ENCODE results near the gene SRP72. TPM values are rescaled to one million over a fixed set of nuclear protein-coding genes. Genes with fewer than 3 reads are reported as not detected.

SRP72 gene
- total and polyA plus RNA-seq, 4 donors, result 30.7 to 88.1 (median 58.2) TPM

- 2 to 4% methylated on average over 33 of the region's 33 CpGs for WGBS, 2 donors
- intact Hi-C loops (cut with DNase I), result loop anchor here (2.0 to 10.0 kb wide), 2 partner anchors 120 kb away; no protein-coding TSS in a partner anchor
- no peaks in the 10 kb centered on the region for H3K27me3 ChIP-seq (ENCODE audit: control insufficient read depth in 1 of 2, insufficient read depth in 2 of 2, low read length in 1 of 2)
- no peak overlapping the region for H3K4me3 ChIP-seq (ENCODE audit: low read length in 2 of 2)
- no peaks in the 10 kb centered on the region for H3K9me3 ChIP-seq (ENCODE audit: control insufficient read depth, low read length)
- ATAC-seq (ENCODE audit: low FRiP score), result peak; percentile 98
- DNase-seq, result peak; percentile 83 to 96
- no peak overlapping the region for H3K27ac ChIP-seq (ENCODE audit: low read depth in 1 of 2, low read length in 2 of 2)
- H3K36me3 ChIP-seq (ENCODE audit: control insufficient read depth in 1 of 2, insufficient read depth in 2 of 2, low read length in 1 of 2), result no peaks in the 10 kb centered on the region
- H3K4me1 ChIP-seq (ENCODE audit: control insufficient read depth in 1 of 2, insufficient read depth in 2 of 2, low read length in 2 of 2), result no peaks in the 10 kb centered on the region
Measured at GRCh38 chr4:56544573-56545131, 77.2 kb downstream of the SRP72 start.

GRCh38 chr4:56550642-56551041, 83.2 kb downstream of the SRP72 start:
- no peak for ATAC-seq (ENCODE audit: low FRiP score)
- Histone ChIP-seq H3K4me3 (ENCODE audit: low read length in 2 of 2) (no peak overlapping the region), H3K36me3 (ENCODE audit: control insufficient read depth in 1 of 2, insufficient read depth in 2 of 2, low read length in 1 of 2) (no peaks in the 10 kb centered on the region), H3K4me1 (ENCODE audit: control insufficient read depth in 1 of 2, insufficient read depth in 2 of 2, low read length in 2 of 2) (no peaks in the 10 kb centered on the region), H3K27ac (ENCODE audit: low read depth in 1 of 2, low read length in 2 of 2) (no peak overlapping the region), H3K9me3 (ENCODE audit: control insufficient read depth, low read length) (no peaks in the 10 kb centered on the region), H3K27me3 (ENCODE audit: control insufficient read depth in 1 of 2, insufficient read depth in 2 of 2, low read length in 1 of 2) (no peaks in the 10 kb centered on the region)
- no peak for DNase-seq
- intact Hi-C loops (cut with DNase I), result no loop called here
- 61 to 62% methylated on average over 8 of the region's 8 CpGs for WGBS, 2 donors

- no peaks in the 10 kb centered on the region for H3K4me1 ChIP-seq (ENCODE audit: control insufficient read depth in 1 of 2, insufficient read depth in 2 of 2, low read length in 2 of 2)
- DNase-seq (no peak), ATAC-seq (ENCODE audit: low FRiP score) (no peak)
- WGBS, 2 donors, result 72 to 93% methylated on average over 2 of the region's 2 CpGs
- H3K36me3 ChIP-seq (ENCODE audit: control insufficient read depth in 1 of 2, insufficient read depth in 2 of 2, low read length in 1 of 2), result no peaks in the 10 kb centered on the region
- no peaks in the 10 kb centered on the region for H3K9me3 ChIP-seq (ENCODE audit: control insufficient read depth, low read length)
- intact Hi-C loops (cut with DNase I), result no loop called here
- no peaks in the 10 kb centered on the region for H3K27me3 ChIP-seq (ENCODE audit: control insufficient read depth in 1 of 2, insufficient read depth in 2 of 2, low read length in 1 of 2)
- H3K27ac ChIP-seq (ENCODE audit: low read depth in 1 of 2, low read length in 2 of 2), result no peak overlapping the region
- no peak overlapping the region for H3K4me3 ChIP-seq (ENCODE audit: low read length in 2 of 2)
Measured at GRCh38 chr4:56551516-56551915, 84.1 kb downstream of the SRP72 start.

GRCh38 chr4:56552273-56552672, 84.9 kb downstream of the SRP72 start:
- Histone ChIP-seq H3K4me3 (ENCODE audit: low read length in 2 of 2) (no peak overlapping the region), H3K27ac (ENCODE audit: low read depth in 1 of 2, low read length in 2 of 2) (no peak overlapping the region), H3K27me3 (ENCODE audit: control insufficient read depth in 1 of 2, insufficient read depth in 2 of 2, low read length in 1 of 2) (no peaks in the 10 kb centered on the region), H3K4me1 (ENCODE audit: control insufficient read depth in 1 of 2, insufficient read depth in 2 of 2, low read length in 2 of 2) (no peaks in the 10 kb centered on the region), H3K9me3 (ENCODE audit: control insufficient read depth, low read length) (no peaks in the 10 kb centered on the region), H3K36me3 (ENCODE audit: control insufficient read depth in 1 of 2, insufficient read depth in 2 of 2, low read length in 1 of 2) (no peaks in the 10 kb centered on the region)
- intact Hi-C loops (cut with DNase I), result no loop called here
- DNase-seq, result no peak
- ATAC-seq (ENCODE audit: low FRiP score), result no peak

Other genes starting within 250 kb of the SRP72 start
- gene AASDH, start 80.1 kb upstream of the SRP72 start, total RNA-seq, result 10 to 100 TPM in 1 of 2 donors, 1 to 10 TPM in 1; 7.1 to 12.2 TPM
- gene AASDH, start 80.1 kb upstream of the SRP72 start, polyA plus RNA-seq, result 1 to 10 TPM; 3.6 to 6.1 TPM
- 1 to 10 TPM; 4.4 to 4.8 TPM for gene PPAT, start 32.0 kb upstream of the SRP72 start, total RNA-seq
- 1 to 10 TPM in 1 of 2 donors, under 1 TPM in 1; 0.50 to 1.6 TPM for gene PPAT, start 32.0 kb upstream of the SRP72 start, polyA plus RNA-seq
- gene PAICS, start 31.4 kb upstream of the SRP72 start, total RNA-seq, result 10 to 100 TPM; 24.7 to 28.6 TPM
- 10 to 100 TPM in 1 of 2 donors, 1 to 10 TPM in 1; 7.6 to 11.7 TPM for gene PAICS, start 31.4 kb upstream of the SRP72 start, polyA plus RNA-seq
- under 1 TPM; 0.49 to 0.51 TPM for gene ARL9, start 38.2 kb downstream of the SRP72 start, total RNA-seq
- gene ARL9, start 38.2 kb downstream of the SRP72 start, polyA plus RNA-seq, result under 1 TPM in 1 of 2 donors, not detected in 1; 0.15 TPM
- gene HOPX, start 213.7 kb downstream of the SRP72 start, total RNA-seq, result 1 to 10 TPM; 3.5 to 6.8 TPM
- 10 to 100 TPM in 1 of 2 donors, under 1 TPM in 1; 0.51 to 20.4 TPM for gene HOPX, start 213.7 kb downstream of the SRP72 start, polyA plus RNA-seq

Measured in aorta (tissue), 5 donors.